Panc1 (cell line): ENCODE results near the gene COQ5. TPM values are rescaled to one million over a fixed set of nuclear protein-coding genes. Genes with fewer than 3 reads are reported as not detected.

Experiments used
- ATAC-seq: fragments of 200-7000 bp; cut with Tn5 transposase; 2 replicates; pipeline ENCODE4 v1.9.1; 2020; ENCODE audit warnings: mild to moderate bottlenecking, moderate library complexity
- BruUV-seq: library from RNA; stranded (reverse); fragments of 400-500 nt; replicated peaks from 2 replicates; lab custom pipeline; 2021; lab: Mats Ljungman, UMichigan
- CTCF ChIA-PET: fragments of 300-600 bp; sonication (Branson Sonifier 250); formaldehyde crosslinking; loops from one replicate; lab custom pipeline; 2022; ENCODE audit warnings: antibody characterized with exemption; lab: Charles Lee
- POLR2A ChIA-PET: fragments of 300-600 bp; sonication (Branson Sonifier 250); formaldehyde crosslinking; loops from one replicate; lab custom pipeline; 2022; ENCODE audit warnings: antibody characterized with exemption; lab: Charles Lee
- DNase-seq: peaks from one replicate; pipeline ENCODE4 v3.0.0-alpha.2; 2010; ENCODE audit warnings: low read depth, low spot score
- H3K27ac ChIP-seq: 2 replicates; pipeline ENCODE4 v1.5.1; 2011; ENCODE audit warnings: mild to moderate bottlenecking, low read length, inconsistent platforms
- H3K27me3 ChIP-seq: fragments of 200-500 bp; sonication (Bioruptor generic); 2 replicates; pipeline ENCODE4 v1.6.0; 2014; ENCODE audit warnings: low read length, inconsistent platforms; ENCODE audit not compliant: control insufficient read depth, insufficient read depth
- H3K36me3 ChIP-seq: fragments of 200-500 bp; sonication (Bioruptor generic); 2 replicates; pipeline ENCODE4 v1.5.1; 2014; ENCODE audit warnings: inconsistent platforms, mild to moderate bottlenecking, low read length, moderate library complexity; ENCODE audit not compliant: control insufficient read depth, insufficient read depth
- H3K4me1 ChIP-seq: 2 replicates; pipeline ENCODE4 v1.5.1; 2011; ENCODE audit warnings: inconsistent platforms, mild to moderate bottlenecking, low read length, moderate library complexity; ENCODE audit not compliant: control insufficient read depth, insufficient read depth
- H3K4me3 ChIP-seq, 2 experiments: 2 replicates each; pipeline ENCODE4 v1.5.1; 2011 to 2012; ENCODE audit warnings: low read depth in 2 of 2, low read length in 2 of 2, mild to moderate bottlenecking in 2 of 2, inconsistent platforms in 1 of 2, moderate library complexity in 1 of 2
- H3K9me3 ChIP-seq: fragments of 200-500 bp; sonication (Bioruptor generic); 2 replicates; pipeline ENCODE4 v1.5.1; 2014; ENCODE audit warnings: low read depth, mild to moderate bottlenecking, inconsistent platforms, low read length, moderate library complexity; ENCODE audit not compliant: control insufficient read depth, insufficient read depth
- POLR2AphosphoS5 ChIP-seq: IDR thresholded peaks from 2 replicates; pipeline ENCODE4 v1.6.1; 2012; ENCODE audit warnings: mild to moderate bottlenecking, low read depth, low read length, moderate library complexity
- SIN3A ChIP-seq: IDR thresholded peaks from 2 replicates; pipeline ENCODE4 v1.6.1; 2012; ENCODE audit warnings: low read depth, mild to moderate bottlenecking, low read length, moderate library complexity, borderline replicate concordance; ENCODE audit not compliant: insufficient read depth
- TCF7L2 ChIP-seq: IDR thresholded peaks from 2 replicates; pipeline ENCODE4 v1.6.1; 2011; ENCODE audit warnings: mild to moderate bottlenecking, low read depth, low read length, inconsistent platforms
- in situ Hi-C: cut with HindIII; loops from 2 replicates; pipeline ENCODE4 v1.10.0; 2016; ENCODE audit warnings: low sequenced_read_pairs, low pct_unique_long_range_greater_than_20kb
- intact Hi-C: fragments of 100-400 bp; cut with micrococcal nuclease; formaldehyde crosslinking; loops from one replicate; pipeline ENCODE4 v1.10.0; 2022; ENCODE audit not compliant: unreplicated experiment
- total RNA-seq: library from RNA; stranded (reverse); gene quantifications from one replicate; pipeline ENCODE4 v1.2.1, GENCODE V29; 2021; ENCODE audit not compliant: unreplicated experiment
- TF ChIP-seq, protein P1 (sequence below), 2 experiments: IDR thresholded peaks; 2 replicates each; pipeline ENCODE4 v1.6.1; 2011 to 2012; ENCODE audit warnings: low read depth in 2 of 2, control low read depth in 1 of 2, low read length in 1 of 2, mild to moderate bottlenecking in 1 of 2, moderate library complexity in 1 of 2; ENCODE audit not compliant: insufficient read depth in 1 of 2
- TF ChIP-seq, protein P2 (sequence below): fragments of 450-650 bp; IDR thresholded peaks from 2 replicates; pipeline ENCODE4 v1.5.1; 2017; ENCODE audit warnings: mild to moderate bottlenecking

Gene COQ5
- total RNA-seq, 1 experiment from 2014 or later, result 42.9 TPM

GRCh38 chr12:120504587-120504986 is 24.4 kb downstream of the COQ5 start:
- H3K4me3 ChIP-seq, result no peak overlapping the region
- DNase-seq (no peak), ATAC-seq (no peak)
- TF ChIP-seq, protein P1, sequence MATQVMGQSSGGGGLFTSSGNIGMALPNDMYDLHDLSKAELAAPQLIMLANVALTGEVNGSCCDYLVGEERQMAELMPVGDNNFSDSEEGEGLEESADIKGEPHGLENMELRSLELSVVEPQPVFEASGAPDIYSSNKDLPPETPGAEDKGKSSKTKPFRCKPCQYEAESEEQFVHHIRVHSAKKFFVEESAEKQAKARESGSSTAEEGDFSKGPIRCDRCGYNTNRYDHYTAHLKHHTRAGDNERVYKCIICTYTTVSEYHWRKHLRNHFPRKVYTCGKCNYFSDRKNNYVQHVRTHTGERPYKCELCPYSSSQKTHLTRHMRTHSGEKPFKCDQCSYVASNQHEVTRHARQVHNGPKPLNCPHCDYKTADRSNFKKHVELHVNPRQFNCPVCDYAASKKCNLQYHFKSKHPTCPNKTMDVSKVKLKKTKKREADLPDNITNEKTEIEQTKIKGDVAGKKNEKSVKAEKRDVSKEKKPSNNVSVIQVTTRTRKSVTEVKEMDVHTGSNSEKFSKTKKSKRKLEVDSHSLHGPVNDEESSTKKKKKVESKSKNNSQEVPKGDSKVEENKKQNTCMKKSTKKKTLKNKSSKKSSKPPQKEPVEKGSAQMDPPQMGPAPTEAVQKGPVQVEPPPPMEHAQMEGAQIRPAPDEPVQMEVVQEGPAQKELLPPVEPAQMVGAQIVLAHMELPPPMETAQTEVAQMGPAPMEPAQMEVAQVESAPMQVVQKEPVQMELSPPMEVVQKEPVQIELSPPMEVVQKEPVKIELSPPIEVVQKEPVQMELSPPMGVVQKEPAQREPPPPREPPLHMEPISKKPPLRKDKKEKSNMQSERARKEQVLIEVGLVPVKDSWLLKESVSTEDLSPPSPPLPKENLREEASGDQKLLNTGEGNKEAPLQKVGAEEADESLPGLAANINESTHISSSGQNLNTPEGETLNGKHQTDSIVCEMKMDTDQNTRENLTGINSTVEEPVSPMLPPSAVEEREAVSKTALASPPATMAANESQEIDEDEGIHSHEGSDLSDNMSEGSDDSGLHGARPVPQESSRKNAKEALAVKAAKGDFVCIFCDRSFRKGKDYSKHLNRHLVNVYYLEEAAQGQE (IDR thresholded peaks at IDR 0.05; ENCODE audit: insufficient read depth in 1 of 2, low read depth in 2 of 2, low read length in 1 of 2), result no peak
- no peak for TF ChIP-seq SIN3A
- TF ChIP-seq, protein P2, sequence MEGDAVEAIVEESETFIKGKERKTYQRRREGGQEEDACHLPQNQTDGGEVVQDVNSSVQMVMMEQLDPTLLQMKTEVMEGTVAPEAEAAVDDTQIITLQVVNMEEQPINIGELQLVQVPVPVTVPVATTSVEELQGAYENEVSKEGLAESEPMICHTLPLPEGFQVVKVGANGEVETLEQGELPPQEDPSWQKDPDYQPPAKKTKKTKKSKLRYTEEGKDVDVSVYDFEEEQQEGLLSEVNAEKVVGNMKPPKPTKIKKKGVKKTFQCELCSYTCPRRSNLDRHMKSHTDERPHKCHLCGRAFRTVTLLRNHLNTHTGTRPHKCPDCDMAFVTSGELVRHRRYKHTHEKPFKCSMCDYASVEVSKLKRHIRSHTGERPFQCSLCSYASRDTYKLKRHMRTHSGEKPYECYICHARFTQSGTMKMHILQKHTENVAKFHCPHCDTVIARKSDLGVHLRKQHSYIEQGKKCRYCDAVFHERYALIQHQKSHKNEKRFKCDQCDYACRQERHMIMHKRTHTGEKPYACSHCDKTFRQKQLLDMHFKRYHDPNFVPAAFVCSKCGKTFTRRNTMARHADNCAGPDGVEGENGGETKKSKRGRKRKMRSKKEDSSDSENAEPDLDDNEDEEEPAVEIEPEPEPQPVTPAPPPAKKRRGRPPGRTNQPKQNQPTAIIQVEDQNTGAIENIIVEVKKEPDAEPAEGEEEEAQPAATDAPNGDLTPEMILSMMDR, result no peak
- TF ChIP-seq TCF7L2, result no peak
- TF ChIP-seq POLR2AphosphoS5, result no peak
- no peak overlapping the region for H3K27ac ChIP-seq
- no TSS peak for BruUV-seq
- H3K27me3 ChIP-seq, result no peaks in the 10 kb centered on the region
- in situ Hi-C loops (no loop called here), intact Hi-C loops (no loop called here)
- no peaks in the 10 kb centered on the region for H3K36me3 ChIP-seq
- ChIA-PET POLR2A (no interaction called here), CTCF (interaction anchor here (1.1 kb wide), 1 partner anchor 38 kb away, joined by 3 read pairs; no protein-coding TSS in a partner anchor)
- no peaks in the 10 kb centered on the region for H3K9me3 ChIP-seq
- no peaks in the 10 kb centered on the region for H3K4me1 ChIP-seq

DNA sequence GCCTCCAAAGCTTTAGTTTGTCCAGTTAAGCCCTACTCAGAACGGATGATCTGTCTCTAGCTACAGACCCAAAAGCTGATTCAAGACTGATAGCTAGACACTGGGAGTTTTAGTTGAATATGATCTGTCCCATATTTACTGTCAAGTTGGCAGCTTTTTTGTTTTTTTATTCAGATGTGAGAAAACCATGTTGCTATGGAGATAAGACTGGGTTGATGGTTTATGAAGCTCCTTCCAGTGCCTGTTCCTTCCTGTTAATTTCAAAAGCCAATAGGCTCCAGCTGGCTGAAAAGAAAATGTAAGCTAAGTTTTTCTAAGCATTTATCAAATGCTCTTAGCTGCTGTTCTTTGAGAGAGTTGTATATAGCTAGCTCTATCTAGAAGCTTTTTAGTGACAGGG is 28.4 kb downstream of the COQ5 start:
- no peak overlapping the region for H3K4me3 ChIP-seq
- TF ChIP-seq POLR2AphosphoS5, result no peak
- no peak for TF ChIP-seq TCF7L2
- TF ChIP-seq SIN3A, result no peak
- TF ChIP-seq, protein P2, result no peak
- TF ChIP-seq, protein P1 (IDR thresholded peaks at IDR 0.05; ENCODE audit: insufficient read depth in 1 of 2, low read depth in 2 of 2, low read length in 1 of 2), result no peak
- H3K36me3 ChIP-seq, result peaks cover 15% of the 10 kb centered on the region
- ATAC-seq (no peak), DNase-seq (no peak)
- H3K27ac ChIP-seq, result no peak overlapping the region
- in situ Hi-C loops (no loop called here), intact Hi-C loops (no loop called here)
- CTCF ChIA-PET, result interaction anchor here (0.6 kb wide), 1 partner anchor 296 kb away, joined by 3 read pairs; no protein-coding TSS in a partner anchor
- no peaks in the 10 kb centered on the region for H3K27me3 ChIP-seq
- POLR2A ChIA-PET, result interaction anchor here (0.6 kb wide), 2 partner anchors 24 to 181 kb away, joined by 4 to 10 read pairs; no protein-coding TSS in a partner anchor
- H3K4me1 ChIP-seq, result peaks cover 15% of the 10 kb centered on the region
- no TSS peak for BruUV-seq
- H3K9me3 ChIP-seq, result no peaks in the 10 kb centered on the region
